Activated CD4-positive, CD25-positive, alpha-beta regulatory T cell treated with anti-CD3 and anti-CD28 coated beads, Interleukin-2, amount 50 U/mL, for 24 hours (primary cell): ENCODE data around the gene WWP2.
"Not testable (repeated sequence)": the region's sequence is repeated elsewhere in the genome, so short reads cannot be mapped to it uniquely, and the experiment has no call there.

ENCODE experiments used
- ATAC-seq, 2 donors: fragments of 150-1000 bp; cut with Tn5 transposase; one replicate each; pipeline ENCODE4 v1.10.0; 2021; ENCODE audit warnings: mild to moderate bottlenecking in 1 of 2, moderate library complexity in 1 of 2

The WWP2 gene

DNA sequence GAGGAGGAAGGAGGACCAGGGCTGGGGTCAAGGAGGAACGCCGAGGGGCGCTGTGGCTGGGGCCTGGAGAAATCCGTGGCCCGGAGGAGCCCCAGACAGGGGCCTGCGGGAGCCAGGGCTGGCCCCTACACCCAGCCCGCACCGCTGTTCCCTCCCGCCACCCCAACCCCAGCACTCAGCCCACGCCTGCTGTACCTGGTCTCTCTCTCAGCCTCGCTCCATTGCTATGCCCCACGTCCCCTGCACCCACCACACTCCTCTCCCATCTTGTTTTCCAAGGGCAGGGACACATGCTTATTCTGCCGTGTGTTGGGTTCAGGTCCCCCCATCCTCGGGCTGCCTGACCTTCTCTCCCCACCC is 189.5 kb downstream of the WWP2 start:
- ATAC-seq = not testable (repeated sequence)

DNA sequence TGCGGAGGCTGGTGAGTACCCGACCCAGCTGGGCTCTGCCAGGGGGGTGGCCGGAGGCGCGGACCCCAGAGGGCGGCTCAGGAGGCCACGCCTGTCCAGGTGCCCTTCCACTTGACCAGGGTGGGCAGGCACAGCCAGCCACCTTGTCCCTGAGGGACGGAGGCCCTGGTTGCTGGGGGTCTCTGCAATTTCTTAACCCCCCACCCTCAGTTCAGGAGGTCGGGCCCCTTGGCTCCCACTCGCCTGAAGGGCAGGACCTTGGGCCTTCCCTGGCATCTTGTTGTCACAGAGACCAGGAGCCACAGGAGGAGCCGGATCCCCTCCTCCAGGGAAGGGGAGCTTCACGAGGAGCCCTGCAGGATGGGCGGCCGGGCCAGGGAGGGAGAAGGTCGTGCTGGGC is 190.0 kb downstream of the WWP2 start:
- ATAC-seq = not testable (repeated sequence)

DNA sequence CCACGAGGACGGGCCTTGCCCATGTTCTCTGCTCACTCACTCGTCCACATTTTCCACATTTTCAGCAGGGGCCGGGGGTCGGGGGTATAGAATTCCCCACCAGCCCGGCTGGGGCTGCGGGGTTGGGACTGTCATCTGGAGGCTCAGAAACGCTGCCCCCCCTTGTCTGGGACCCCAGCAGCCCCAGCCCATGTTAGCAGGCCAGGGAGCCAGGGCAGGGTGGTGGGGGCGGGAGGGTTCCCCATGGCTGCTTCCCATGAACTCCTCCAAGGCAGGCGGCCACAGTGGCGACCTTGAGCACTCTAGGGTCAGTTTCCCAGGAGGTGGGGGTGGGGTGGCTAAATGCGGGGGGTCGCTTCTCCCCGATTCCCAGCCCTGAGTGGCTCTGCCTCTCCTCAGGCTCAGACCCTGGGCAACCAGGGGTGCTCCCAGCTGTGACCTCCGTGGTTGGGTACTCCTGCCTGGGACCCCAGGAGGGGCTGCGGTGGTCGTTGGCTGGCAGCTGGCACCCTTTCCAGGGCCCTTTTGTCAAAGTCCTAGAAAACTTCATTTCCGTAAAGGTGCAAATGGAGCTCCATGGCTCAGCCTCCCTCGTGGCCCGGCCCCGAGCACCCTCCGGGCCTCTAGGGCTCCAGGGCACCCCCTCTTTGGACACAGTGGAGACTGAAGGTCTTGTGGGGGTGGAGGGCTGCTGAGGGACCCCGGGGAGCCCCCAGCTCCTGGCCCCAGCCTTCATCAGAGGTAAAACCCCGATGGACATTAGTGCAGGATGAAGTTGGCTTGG is 190.6 kb downstream of the WWP2 start:
- not testable (repeated sequence) for ATAC-seq

DNA sequence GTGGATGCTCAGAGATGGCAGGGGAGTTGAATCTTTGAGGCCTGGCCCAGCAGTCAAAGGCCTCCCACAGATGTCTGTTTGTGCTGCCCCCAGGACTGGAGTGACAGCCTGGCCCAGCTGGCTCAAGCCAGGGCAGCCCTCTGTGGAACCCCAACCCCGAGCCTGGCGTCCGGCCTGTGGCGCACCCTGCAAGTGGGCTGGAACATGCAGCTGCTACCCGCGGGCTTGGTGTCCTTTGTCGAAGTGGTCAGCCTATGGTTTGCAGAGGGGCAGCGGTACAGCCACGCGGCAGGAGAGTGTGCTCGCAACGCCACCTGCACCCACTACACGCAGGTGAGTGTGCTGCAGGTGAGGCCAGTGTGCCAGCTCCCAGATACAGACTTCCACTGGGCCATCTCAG is 192.1 kb downstream of the WWP2 start:
- not testable (repeated sequence) for ATAC-seq

DNA sequence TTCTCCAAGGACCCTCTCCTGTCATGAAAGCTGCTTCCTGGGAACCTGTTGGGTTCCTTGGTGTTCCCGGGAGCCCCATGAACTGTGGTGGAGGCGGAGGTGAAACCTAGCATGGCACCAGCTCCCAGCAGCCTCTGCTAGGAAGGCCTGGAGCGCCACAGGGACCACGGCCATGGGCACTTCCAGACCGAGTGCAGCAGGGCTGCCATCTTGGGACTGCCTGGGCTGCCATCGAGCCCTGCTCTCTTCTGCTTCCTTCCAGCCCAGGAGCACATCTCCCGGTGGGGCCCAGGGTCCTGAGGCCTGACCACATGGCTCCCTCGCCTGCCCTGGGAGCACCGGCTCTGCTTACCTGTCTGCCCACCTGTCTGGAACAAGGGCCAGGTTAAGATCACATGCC is 201.2 kb downstream of the WWP2 start:
- not testable (repeated sequence) for ATAC-seq

DNA sequence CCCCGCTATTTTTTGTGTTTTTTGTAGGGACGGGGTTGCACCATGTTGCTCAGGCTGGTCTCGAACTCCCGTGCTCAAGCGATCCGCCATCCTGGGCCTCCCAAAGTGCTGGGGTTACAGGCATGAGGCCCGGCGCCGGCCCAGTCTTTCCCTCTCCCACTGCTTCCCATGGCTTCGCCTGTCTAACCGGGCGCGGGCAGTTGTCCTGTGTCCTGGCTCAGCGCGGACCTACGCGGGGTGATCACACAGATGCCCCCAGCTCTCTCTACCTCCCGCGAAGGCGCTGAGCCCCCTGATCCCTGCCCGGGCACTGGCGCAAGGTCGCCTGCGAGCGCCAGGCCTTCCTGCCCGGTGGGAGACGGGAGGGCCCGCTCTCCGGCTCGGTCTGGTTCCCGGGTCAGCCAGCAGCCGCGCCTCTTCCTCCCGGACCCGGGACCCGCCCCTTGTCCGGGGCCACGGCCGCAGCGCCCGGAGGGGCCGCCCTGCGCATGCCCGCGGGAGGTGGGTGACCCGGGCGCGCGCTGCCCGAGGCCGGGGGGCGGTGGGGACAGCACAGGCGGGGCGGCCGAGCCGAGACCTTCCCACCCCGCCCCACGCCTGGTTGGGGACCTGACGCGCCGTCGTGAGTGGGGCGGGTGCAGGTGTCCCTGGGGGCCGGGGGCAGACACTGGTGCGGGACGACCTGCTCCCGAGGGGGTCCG is 203.0 kb downstream of the WWP2 start:
- not testable (repeated sequence) for ATAC-seq

DNA sequence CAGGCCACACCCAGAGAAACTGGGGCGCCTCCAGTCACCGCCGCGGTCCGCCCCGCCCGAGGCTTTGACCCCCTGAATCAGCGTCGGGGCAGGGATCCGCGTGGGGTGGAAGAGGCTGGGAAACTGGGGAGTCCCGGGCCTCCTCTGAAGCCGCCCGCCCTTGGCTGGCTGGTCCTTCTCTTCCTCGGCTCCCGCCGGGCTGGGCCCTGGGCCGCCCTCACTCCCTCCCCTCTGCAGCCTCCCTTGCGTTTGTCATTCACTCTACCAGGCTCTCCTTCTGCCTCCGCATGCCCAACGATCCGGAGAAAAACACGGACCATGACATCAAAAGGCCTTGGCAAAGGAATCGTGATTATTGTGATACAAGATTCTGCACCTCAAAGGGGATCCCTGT is 203.5 kb downstream of the WWP2 start:
- not testable (repeated sequence) for ATAC-seq

DNA sequence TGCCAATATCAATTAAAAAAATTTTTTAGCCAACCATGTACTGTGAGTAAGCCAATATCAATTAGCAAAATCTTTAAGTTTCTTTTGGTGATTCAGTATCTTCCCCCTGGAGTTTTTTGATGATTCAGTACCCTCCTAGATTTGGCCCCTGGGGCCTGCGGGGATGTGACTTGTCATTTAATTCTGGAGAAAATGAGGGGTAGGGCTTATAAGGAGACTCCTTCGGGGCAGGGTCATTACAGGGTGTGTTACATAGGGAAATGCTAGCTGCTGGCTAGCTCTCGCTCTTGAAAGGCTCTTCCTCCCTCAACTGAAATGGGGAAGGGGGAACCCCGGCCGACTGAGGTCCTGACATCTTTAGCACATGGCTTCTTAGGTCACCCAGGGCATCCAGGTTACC is 205.6 kb downstream of the WWP2 start:
- ATAC-seq = peak in 1 of 2 donors; percentile 57

DNA sequence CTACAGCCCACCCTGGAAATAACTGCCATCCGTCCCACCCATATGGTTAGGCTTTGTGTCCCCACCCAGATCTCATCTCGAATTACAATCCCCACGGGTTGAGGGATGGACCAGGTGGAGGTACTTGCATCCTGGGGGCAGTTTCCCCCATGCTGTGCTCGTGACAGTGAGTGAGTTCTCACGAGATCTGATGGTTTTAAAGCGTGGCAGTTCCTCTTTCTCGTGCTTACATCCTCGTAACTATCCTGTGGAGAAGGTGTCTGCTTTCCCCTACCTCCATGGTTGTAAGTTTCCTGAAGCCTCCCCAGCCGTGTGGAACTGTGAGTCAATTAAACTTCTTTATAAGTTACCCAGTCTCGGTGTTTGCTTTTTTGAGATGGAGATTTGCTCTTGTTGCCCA is 206.0 kb downstream of the WWP2 start:
- ATAC-seq = not testable (repeated sequence)

DNA sequence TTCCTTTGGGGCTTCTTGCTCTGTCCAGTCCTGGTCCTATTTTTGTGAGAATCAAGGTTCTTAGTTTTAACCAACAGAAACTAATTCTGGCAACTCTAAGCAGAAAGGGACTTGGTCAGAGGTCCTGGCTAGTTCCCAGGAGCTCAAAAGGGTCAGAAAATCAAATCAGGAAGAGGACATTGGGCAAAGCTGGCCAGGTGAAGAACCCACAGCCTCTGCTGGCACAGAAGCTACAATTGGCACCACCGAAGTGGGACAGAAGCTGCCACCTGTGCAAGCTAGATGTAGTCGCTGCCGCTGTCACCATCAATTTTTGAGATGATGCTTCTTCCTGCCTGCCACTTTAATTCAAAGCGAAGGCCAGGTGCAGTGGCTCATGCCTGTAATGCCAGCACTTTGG is 207.5 kb downstream of the WWP2 start:
- ATAC-seq = not testable (repeated sequence)

DNA sequence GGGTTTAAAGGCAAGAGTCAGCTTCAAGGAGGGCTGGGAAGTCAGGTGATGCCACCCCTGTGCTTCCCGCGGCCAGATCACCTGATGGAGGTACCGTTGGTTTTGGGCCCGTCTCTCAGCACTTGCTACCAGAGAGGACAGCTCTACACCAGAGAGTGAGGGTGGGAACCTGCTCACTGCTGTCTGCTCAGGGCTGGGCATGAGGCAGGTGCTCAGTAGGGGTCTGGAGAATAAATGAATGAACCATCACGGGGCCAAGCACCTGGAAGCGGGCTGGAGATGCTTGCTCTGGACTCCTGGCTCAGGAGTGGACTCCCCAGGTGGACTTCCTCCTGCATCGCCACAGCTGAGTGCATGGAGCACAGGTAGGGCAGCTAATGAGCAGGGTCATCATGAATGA is 210.0 kb downstream of the WWP2 start:
- ATAC-seq = not testable (repeated sequence)

DNA sequence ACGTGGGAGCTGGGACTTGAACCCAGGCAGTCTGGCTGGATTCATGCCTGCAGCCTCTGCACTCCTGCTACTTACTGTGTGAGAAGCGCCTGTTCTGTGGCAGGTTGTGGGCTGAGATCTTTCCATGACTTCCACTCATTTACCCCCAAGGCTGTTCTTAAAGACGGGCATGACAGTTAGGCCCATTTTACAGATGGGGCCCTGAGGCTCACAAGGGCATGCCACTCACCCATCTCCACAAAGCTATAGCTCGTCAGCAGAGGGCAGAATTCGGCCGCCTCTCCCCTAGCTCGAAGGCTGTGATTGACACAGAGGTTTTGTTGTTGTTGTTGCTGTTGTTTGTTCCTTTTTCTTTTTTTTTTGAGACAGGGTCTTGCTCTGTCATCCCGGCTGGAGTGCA is 210.8 kb downstream of the WWP2 start:
- ATAC-seq = not testable (repeated sequence)

DNA sequence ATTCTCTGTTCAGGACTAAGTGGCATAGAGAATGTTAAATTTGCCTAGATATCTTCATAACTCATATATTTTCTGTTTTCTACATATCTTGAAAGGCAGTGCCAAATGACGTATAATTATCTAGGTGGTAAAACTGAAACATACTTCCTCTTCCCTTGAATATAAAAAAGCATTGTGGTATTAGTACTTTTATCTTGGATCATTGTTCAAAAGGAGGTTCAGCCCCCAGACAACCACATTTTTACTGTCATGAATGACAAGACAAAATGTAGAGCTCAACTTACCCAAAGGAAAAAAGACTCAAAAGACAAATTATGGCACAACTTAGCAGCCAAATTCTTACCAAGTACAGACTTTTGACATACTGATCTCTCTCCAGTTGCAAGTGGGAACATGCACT is 223.1 kb downstream of the WWP2 start:
- not testable (repeated sequence) for ATAC-seq
